ENCODE results near the gene DDB1. TPM values are rescaled to one million over a fixed set of nuclear protein-coding genes. Genes with fewer than 3 reads are reported as not detected.
A peak's percentile ranks its signal among the peaks of the same experiment; 100 is the strongest.

Gene DDB1
- total RNA-seq, 2 donors from 2014 or later = 244 to 251 TPM

DNA sequence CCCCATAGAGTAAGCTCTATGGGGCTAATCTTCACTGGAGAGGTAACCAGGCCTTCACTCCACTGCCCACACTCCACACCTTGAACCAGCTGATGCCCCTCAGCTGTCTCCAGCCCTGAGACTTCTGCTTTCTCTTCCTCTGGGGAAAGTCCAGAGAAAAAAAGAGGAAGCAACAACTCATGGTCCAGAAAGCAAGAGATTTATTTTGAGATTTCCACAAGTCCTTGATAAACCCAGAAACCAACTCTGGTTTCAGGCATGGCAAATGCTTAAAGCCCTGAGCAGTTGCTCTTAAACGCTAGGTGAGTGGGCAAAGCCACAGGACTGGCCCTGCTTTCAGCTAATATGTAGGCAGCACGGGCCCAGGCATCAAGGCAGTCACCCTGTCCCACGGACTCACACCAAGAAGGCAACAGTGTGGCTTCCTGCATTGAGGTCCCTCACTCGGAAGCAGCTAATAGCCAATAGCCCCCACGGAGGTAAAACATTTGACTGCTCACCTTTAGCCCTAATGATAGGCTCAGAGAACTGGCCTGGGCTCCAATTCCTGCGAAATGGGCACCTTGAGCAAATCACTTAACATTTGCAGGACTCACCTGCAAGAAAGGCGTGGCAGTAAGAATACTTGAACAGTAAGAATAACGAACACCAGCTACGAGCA, 24.5 kb upstream of the DDB1 start:
- no peaks in the 10 kb centered on the region for H3K4me1 ChIP-seq (ENCODE audit: control insufficient read depth, insufficient read depth, low read length)
- no peak for DNase-seq
- no peaks in the 10 kb centered on the region for H3K36me3 ChIP-seq (ENCODE audit: control insufficient read depth, insufficient read depth, low read length)
- peaks cover 3% of the 10 kb centered on the region for H3K4me1 Mint-ChIP-seq
- no peaks in the 10 kb centered on the region for H3K9me3 Mint-ChIP-seq
- peak overlapping the region; percentile 32 for H3K27ac Mint-ChIP-seq
- H3K27ac ChIP-seq (ENCODE audit: low read depth, low read length) = no peak overlapping the region
- H3K9me3 ChIP-seq (ENCODE audit: control insufficient read depth, low read length) = no peaks in the 10 kb centered on the region
- no peaks in the 10 kb centered on the region for H3K27me3 ChIP-seq (ENCODE audit: control insufficient read depth, insufficient read depth, low read length, poor library complexity, severe bottlenecking)
- peaks cover 10% of the 10 kb centered on the region for H3K36me3 Mint-ChIP-seq (ENCODE audit: low read depth)
- no peak overlapping the region for H3K4me3 ChIP-seq (ENCODE audit: low read length)
- no peaks in the 10 kb centered on the region for H3K27me3 Mint-ChIP-seq (ENCODE audit: insufficient read depth)
- no peak overlapping the region for H3K9ac ChIP-seq (ENCODE audit: extremely low read depth, low read length, poor library complexity, severe bottlenecking)
- no peak overlapping the region for H3K4me3 Mint-ChIP-seq
- WGBS, 2 experiments (ENCODE audit: insufficient coverage in 1 of 2, insufficient read length in 1 of 2) = 91 to 97% methylated on average over 7 to 9 of the region's 9 CpGs
- TF ChIP-seq, protein P1, sequence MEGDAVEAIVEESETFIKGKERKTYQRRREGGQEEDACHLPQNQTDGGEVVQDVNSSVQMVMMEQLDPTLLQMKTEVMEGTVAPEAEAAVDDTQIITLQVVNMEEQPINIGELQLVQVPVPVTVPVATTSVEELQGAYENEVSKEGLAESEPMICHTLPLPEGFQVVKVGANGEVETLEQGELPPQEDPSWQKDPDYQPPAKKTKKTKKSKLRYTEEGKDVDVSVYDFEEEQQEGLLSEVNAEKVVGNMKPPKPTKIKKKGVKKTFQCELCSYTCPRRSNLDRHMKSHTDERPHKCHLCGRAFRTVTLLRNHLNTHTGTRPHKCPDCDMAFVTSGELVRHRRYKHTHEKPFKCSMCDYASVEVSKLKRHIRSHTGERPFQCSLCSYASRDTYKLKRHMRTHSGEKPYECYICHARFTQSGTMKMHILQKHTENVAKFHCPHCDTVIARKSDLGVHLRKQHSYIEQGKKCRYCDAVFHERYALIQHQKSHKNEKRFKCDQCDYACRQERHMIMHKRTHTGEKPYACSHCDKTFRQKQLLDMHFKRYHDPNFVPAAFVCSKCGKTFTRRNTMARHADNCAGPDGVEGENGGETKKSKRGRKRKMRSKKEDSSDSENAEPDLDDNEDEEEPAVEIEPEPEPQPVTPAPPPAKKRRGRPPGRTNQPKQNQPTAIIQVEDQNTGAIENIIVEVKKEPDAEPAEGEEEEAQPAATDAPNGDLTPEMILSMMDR (conservative IDR thresholded peaks at IDR 0.05) = no peak

GRCh38 chr11:61356706-61357105, 23.8 kb upstream of the DDB1 start:
- H3K4me1 Mint-ChIP-seq = peaks cover 3% of the 10 kb centered on the region
- Histone ChIP-seq H3K36me3 (ENCODE audit: control insufficient read depth, insufficient read depth, low read length) (no peaks in the 10 kb centered on the region), H3K27ac (ENCODE audit: low read depth, low read length) (no peak overlapping the region), H3K9ac (ENCODE audit: extremely low read depth, low read length, poor library complexity, severe bottlenecking) (no peak overlapping the region), H3K4me3 (ENCODE audit: low read length) (no peak overlapping the region), H3K27me3 (ENCODE audit: control insufficient read depth, insufficient read depth, low read length, poor library complexity, severe bottlenecking) (no peaks in the 10 kb centered on the region), H3K4me1 (ENCODE audit: control insufficient read depth, insufficient read depth, low read length) (no peaks in the 10 kb centered on the region), H3K9me3 (ENCODE audit: control insufficient read depth, low read length) (no peaks in the 10 kb centered on the region)
- H3K27me3 Mint-ChIP-seq (ENCODE audit: insufficient read depth) = no peaks in the 10 kb centered on the region
- no peak overlapping the region for H3K4me3 Mint-ChIP-seq
- H3K27ac Mint-ChIP-seq = no peak overlapping the region
- 93 to 100% methylated on average over 3 to 4 of the region's 4 CpGs for WGBS, 2 experiments (ENCODE audit: insufficient coverage in 1 of 2, insufficient read length in 1 of 2)
- TF ChIP-seq, protein P1 (conservative IDR thresholded peaks at IDR 0.05) = no peak
- DNase-seq = no peak
- no peaks in the 10 kb centered on the region for H3K9me3 Mint-ChIP-seq
- H3K36me3 Mint-ChIP-seq (ENCODE audit: low read depth) = peaks cover 12% of the 10 kb centered on the region

DNA sequence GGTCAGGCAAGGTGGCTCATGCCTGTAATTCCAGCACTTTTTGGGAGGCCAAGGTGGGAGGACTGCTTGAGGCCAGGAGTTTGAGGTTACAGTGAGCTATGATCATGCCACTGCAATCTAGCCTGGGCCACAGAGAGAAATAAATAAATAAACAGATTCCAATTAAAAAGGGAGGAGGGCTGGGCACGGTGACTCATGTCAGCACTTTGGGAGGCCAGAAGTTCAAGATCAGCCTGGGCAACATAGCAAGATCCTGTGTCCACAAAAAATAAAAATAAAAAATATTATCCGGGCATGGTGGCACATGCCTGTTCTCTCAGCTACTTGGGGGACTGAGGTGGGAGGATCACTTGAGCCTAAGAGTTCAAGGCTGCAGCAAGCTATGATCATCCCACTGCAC, 21.3 kb upstream of the DDB1 start:
- Mint-ChIP-seq H3K4me3 (no peak overlapping the region), H3K9me3 (no peaks in the 10 kb centered on the region), H3K27me3 (ENCODE audit: insufficient read depth) (no peaks in the 10 kb centered on the region), H3K36me3 (ENCODE audit: low read depth) (peaks cover 18% of the 10 kb centered on the region), H3K27ac (no peak overlapping the region), H3K4me1 (no peaks in the 10 kb centered on the region)
- no peak overlapping the region for H3K9ac ChIP-seq (ENCODE audit: extremely low read depth, low read length, poor library complexity, severe bottlenecking)
- no peak overlapping the region for H3K4me3 ChIP-seq (ENCODE audit: low read length)
- 94 to 100% methylated on average over 2 of the region's 2 CpGs for WGBS, 2 experiments (ENCODE audit: insufficient coverage in 1 of 2, insufficient read length in 1 of 2)
- no peaks in the 10 kb centered on the region for H3K4me1 ChIP-seq (ENCODE audit: control insufficient read depth, insufficient read depth, low read length)
- H3K27me3 ChIP-seq (ENCODE audit: control insufficient read depth, insufficient read depth, low read length, poor library complexity, severe bottlenecking) = no peaks in the 10 kb centered on the region
- TF ChIP-seq, protein P1 (conservative IDR thresholded peaks at IDR 0.05) = no peak
- H3K27ac ChIP-seq (ENCODE audit: low read depth, low read length) = no peak overlapping the region
- no peaks in the 10 kb centered on the region for H3K9me3 ChIP-seq (ENCODE audit: control insufficient read depth, low read length)
- DNase-seq = no peak
- no peaks in the 10 kb centered on the region for H3K36me3 ChIP-seq (ENCODE audit: control insufficient read depth, insufficient read depth, low read length)
